Loucy (cell line): Measurements from ENCODE around the gene FAU.

Experiments used
- H2AFZ ChIP-seq: fragments of 200-600 bp; sonication (generic); 2 replicates; pipeline ENCODE4 v1.6.0; 2016; ENCODE audit warnings: antibody characterized with exemption, mild to moderate bottlenecking, low read length, moderate library complexity
- H3F3A ChIP-seq: fragments of 200-600 bp; 2 replicates; pipeline ENCODE4 v1.6.0; 2016; ENCODE audit warnings: antibody characterized with exemption, low read depth, mild to moderate bottlenecking
- H3K27me3 ChIP-seq: fragments of 200-600 bp; sonication (generic); 2 replicates; pipeline ENCODE4 v1.6.1; 2014; ENCODE audit warnings: low read length, mild to moderate bottlenecking; ENCODE audit not compliant: insufficient read depth, poor library complexity, severe bottlenecking
- H3K36me3 ChIP-seq: fragments of 200-600 bp; sonication (generic); 2 replicates; pipeline ENCODE4 v1.6.1; 2016; ENCODE audit warnings: low read length; ENCODE audit not compliant: insufficient read depth
- H3K4me1 ChIP-seq: fragments of 200-600 bp; sonication (generic); 2 replicates; pipeline ENCODE4 v1.5.1; 2014; ENCODE audit warnings: low read length, mild to moderate bottlenecking; ENCODE audit not compliant: insufficient read depth, poor library complexity, severe bottlenecking
- H3K4me2 ChIP-seq: fragments of 200-600 bp; sonication (generic); 2 replicates; pipeline ENCODE4 v1.6.0; 2014; ENCODE audit warnings: antibody characterized with exemption, low read length, low read depth, mild to moderate bottlenecking; ENCODE audit not compliant: poor library complexity, severe bottlenecking
- H3K4me3 ChIP-seq: fragments of 200-600 bp; sonication (generic); 2 replicates; pipeline ENCODE4 v1.5.1; 2014; ENCODE audit warnings: low read length, mild to moderate bottlenecking, mixed read lengths; ENCODE audit not compliant: poor library complexity, severe bottlenecking
- H3K79me2 ChIP-seq: fragments of 200-600 bp; sonication (generic); 2 replicates; pipeline ENCODE4 v1.6.1; 2014; ENCODE audit warnings: low read length; ENCODE audit not compliant: insufficient read depth
- H3K9ac ChIP-seq: fragments of 200-600 bp; sonication (generic); 2 replicates; pipeline ENCODE4 v1.6.0; 2014; ENCODE audit warnings: mild to moderate bottlenecking, low read depth, low read length, moderate library complexity; ENCODE audit not compliant: poor library complexity, severe bottlenecking
- H3K9me2 ChIP-seq: fragments of 200-600 bp; sonication (generic); replicated peaks from 2 replicates; pipeline ENCODE4 v1.6.1; 2016; ENCODE audit warnings: low read depth, low read length, mixed read lengths
- H3K9me3 ChIP-seq: fragments of 200-600 bp; sonication (generic); 2 replicates; pipeline ENCODE4 v1.6.1; 2014; ENCODE audit warnings: mild to moderate bottlenecking, antibody characterized with exemption, low read length, low read depth; ENCODE audit not compliant: insufficient read depth
- H4K20me1 ChIP-seq: fragments of 200-600 bp; sonication (generic); 2 replicates; pipeline ENCODE4 v1.6.0; 2014; ENCODE audit warnings: antibody characterized with exemption, low read length, mild to moderate bottlenecking; ENCODE audit not compliant: insufficient read depth, poor library complexity, severe bottlenecking
- CTCF ChIP-seq: fragments of 200-600 bp; sonication (generic); conservative IDR thresholded peaks from 2 replicates; pipeline ENCODE4 v1.5.1; 2014; ENCODE audit warnings: mild to moderate bottlenecking, antibody characterized with exemption, low read length
- EZH2phosphoT487 ChIP-seq: fragments of 200-600 bp; IDR thresholded peaks from 2 replicates; pipeline ENCODE4 v1.6.1; 2018; ENCODE audit warnings: antibody characterized with exemption, mild to moderate bottlenecking, moderate library complexity, borderline replicate concordance

Gene FAU

GRCh38 chr11:65127473-65128181 is 5.7 kb upstream of the FAU start:
- no peaks in the 10 kb centered on the region for H3F3A ChIP-seq

GRCh38 chr11:65126624-65127274 is 4.8 kb upstream of the FAU start:
- TF ChIP-seq CTCF: no peak
- TF ChIP-seq EZH2phosphoT487: no peak
- Histone ChIP-seq H3K9ac (no peak overlapping the region), H3F3A (no peaks in the 10 kb centered on the region), H3K4me3 (no peak overlapping the region), H3K9me2 (no peaks in the 10 kb centered on the region), H3K79me2 (peaks cover 32% of the 10 kb centered on the region), H3K4me1 (peaks cover 7% of the 10 kb centered on the region), H3K9me3 (no peaks in the 10 kb centered on the region), H2AFZ (no peak overlapping the region), H3K36me3 (peaks cover 57% of the 10 kb centered on the region), H3K27me3 (no peaks in the 10 kb centered on the region), H3K4me2 (no peak overlapping the region), H4K20me1 (peaks cover under 1% of the 10 kb centered on the region)

More at GRCh38 chr11:65127473-65128181, 5.7 kb upstream of the FAU start:
- Histone ChIP-seq H4K20me1 (peaks cover 6% of the 10 kb centered on the region), H3K9me3 (no peaks in the 10 kb centered on the region), H2AFZ (no peak overlapping the region), H3K79me2 (peaks cover 36% of the 10 kb centered on the region), H3K4me3 (no peak overlapping the region), H3K9me2 (no peaks in the 10 kb centered on the region), H3K4me1 (peaks cover 14% of the 10 kb centered on the region), H3K4me2 (no peak overlapping the region), H3K9ac (no peak overlapping the region), H3K27me3 (no peaks in the 10 kb centered on the region), H3K36me3 (peaks cover 57% of the 10 kb centered on the region)
- TF ChIP-seq EZH2phosphoT487: no peak
- no peak for TF ChIP-seq CTCF

GRCh38 chr11:65125197-65126056 is 3.5 kb upstream of the FAU start:
- Histone ChIP-seq H3K4me2 (no peak overlapping the region), H3K9me3 (no peaks in the 10 kb centered on the region), H3K4me3 (no peak overlapping the region), H3K36me3 (peaks cover 50% of the 10 kb centered on the region), H3K79me2 (peaks cover 45% of the 10 kb centered on the region), H3K9ac (no peak overlapping the region), H3K4me1 (peaks cover 15% of the 10 kb centered on the region), H3K27me3 (no peaks in the 10 kb centered on the region), H3F3A (no peaks in the 10 kb centered on the region), H2AFZ (no peak overlapping the region), H3K9me2 (no peaks in the 10 kb centered on the region), H4K20me1 (peaks cover 14% of the 10 kb centered on the region)
- TF ChIP-seq CTCF (no peak), EZH2phosphoT487 (no peak)
